ENCODE measurements around the gene GRID1. TPM values are rescaled to one million over a fixed set of nuclear protein-coding genes. Genes with fewer than 3 reads are reported as not detected.

GRID1 gene
- total RNA-seq, 1 experiment from 2014 or later, result not detected

- intact Hi-C loops (cut with micrococcal nuclease; ENCODE audit: unreplicated experiment), result no loop called here
- DNase-seq, result no peak
- TF ChIP-seq, protein P1, sequence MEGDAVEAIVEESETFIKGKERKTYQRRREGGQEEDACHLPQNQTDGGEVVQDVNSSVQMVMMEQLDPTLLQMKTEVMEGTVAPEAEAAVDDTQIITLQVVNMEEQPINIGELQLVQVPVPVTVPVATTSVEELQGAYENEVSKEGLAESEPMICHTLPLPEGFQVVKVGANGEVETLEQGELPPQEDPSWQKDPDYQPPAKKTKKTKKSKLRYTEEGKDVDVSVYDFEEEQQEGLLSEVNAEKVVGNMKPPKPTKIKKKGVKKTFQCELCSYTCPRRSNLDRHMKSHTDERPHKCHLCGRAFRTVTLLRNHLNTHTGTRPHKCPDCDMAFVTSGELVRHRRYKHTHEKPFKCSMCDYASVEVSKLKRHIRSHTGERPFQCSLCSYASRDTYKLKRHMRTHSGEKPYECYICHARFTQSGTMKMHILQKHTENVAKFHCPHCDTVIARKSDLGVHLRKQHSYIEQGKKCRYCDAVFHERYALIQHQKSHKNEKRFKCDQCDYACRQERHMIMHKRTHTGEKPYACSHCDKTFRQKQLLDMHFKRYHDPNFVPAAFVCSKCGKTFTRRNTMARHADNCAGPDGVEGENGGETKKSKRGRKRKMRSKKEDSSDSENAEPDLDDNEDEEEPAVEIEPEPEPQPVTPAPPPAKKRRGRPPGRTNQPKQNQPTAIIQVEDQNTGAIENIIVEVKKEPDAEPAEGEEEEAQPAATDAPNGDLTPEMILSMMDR (IDR thresholded peaks at IDR 0.05; ENCODE audit: unreplicated experiment), result no peak
- Mint-ChIP-seq H3K4me1 (ENCODE audit: low read depth, unreplicated experiment) (peaks cover 16% of the 10 kb centered on the region), H3K27me3 (ENCODE audit: unreplicated experiment) (peaks cover 40% of the 10 kb centered on the region), H3K9me3 (ENCODE audit: low read depth, unreplicated experiment) (no peaks in the 10 kb centered on the region), H3K4me3 (ENCODE audit: low read depth, unreplicated experiment) (no peak overlapping the region), H3K27ac (ENCODE audit: unreplicated experiment) (no peak overlapping the region), H3K36me3 (ENCODE audit: insufficient read depth, unreplicated experiment) (peaks cover 8% of the 10 kb centered on the region)
- no TSS peak for BruUV-seq (replicated peaks)
- CTCF ChIA-PET, result no interaction called here
Observed at GRCh38 chr10:86164174-86164774, 202.3 kb downstream of the GRID1 start.

GRCh38 chr10:86163522-86164173 lies 202.9 kb downstream of the GRID1 start:
- intact Hi-C loops (cut with micrococcal nuclease; ENCODE audit: unreplicated experiment), result no loop called here
- peaks cover 8% of the 10 kb centered on the region for H3K36me3 Mint-ChIP-seq (ENCODE audit: insufficient read depth, unreplicated experiment)
- H3K9me3 Mint-ChIP-seq (ENCODE audit: low read depth, unreplicated experiment), result no peaks in the 10 kb centered on the region
- H3K4me3 Mint-ChIP-seq (ENCODE audit: low read depth, unreplicated experiment), result no peak overlapping the region
- CTCF ChIA-PET, result interaction anchor here (0.7 kb wide), 1 partner anchor 125 kb away, joined by 3 read pairs; no protein-coding TSS in a partner anchor
- no peak for DNase-seq
- BruUV-seq (replicated peaks), result no TSS peak
- TF ChIP-seq, protein P1 (IDR thresholded peaks at IDR 0.05; ENCODE audit: unreplicated experiment), result no peak
- peaks cover 41% of the 10 kb centered on the region for H3K27me3 Mint-ChIP-seq (ENCODE audit: unreplicated experiment)
- H3K27ac Mint-ChIP-seq (ENCODE audit: unreplicated experiment), result no peak overlapping the region
- peaks cover 16% of the 10 kb centered on the region for H3K4me1 Mint-ChIP-seq (ENCODE audit: low read depth, unreplicated experiment)

DNA sequence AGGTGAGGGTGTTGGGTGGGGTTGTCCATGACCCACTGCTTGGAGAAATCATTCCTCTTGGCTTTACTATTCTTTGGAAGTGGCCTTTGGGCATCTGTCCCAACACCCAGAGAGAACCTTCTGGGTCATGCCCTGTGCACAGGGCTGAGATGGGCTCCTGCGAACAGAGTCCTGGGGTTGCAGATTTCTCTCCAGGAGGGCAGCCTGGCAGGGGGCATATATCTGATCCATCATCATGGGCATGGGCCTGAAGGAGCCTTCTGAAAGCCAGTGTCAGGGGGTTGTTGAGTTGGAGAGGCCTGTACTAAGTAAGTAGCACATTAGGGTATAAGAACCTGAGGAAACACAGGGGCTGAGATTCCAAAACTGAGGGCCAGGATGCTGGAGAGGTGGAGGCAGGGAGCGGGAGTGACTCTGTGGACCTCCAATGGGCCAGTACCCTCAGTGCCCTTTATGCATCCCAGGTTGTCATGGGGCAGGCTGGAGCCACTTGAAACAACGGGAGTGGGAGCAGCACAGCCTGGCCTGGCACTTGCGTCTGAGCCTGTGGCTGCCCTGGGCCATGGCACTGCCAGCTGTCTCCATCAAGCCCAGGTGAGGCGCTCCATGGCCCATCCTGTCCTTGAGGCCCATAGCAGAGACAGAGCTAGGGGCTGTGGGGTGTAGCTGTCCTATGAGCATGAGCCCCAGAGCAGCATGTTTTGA lies 203.7 kb downstream of the GRID1 start:
- Mint-ChIP-seq H3K4me1 (ENCODE audit: low read depth, unreplicated experiment) (peaks cover 16% of the 10 kb centered on the region), H3K9me3 (ENCODE audit: low read depth, unreplicated experiment) (no peaks in the 10 kb centered on the region), H3K27ac (ENCODE audit: unreplicated experiment) (no peak overlapping the region), H3K4me3 (ENCODE audit: low read depth, unreplicated experiment) (no peak overlapping the region), H3K36me3 (ENCODE audit: insufficient read depth, unreplicated experiment) (peaks cover 8% of the 10 kb centered on the region), H3K27me3 (ENCODE audit: unreplicated experiment) (peaks cover 41% of the 10 kb centered on the region)
- intact Hi-C loops (cut with micrococcal nuclease; ENCODE audit: unreplicated experiment), result no loop called here
- TF ChIP-seq, protein P1 (IDR thresholded peaks at IDR 0.05; ENCODE audit: unreplicated experiment), result no peak
- CTCF ChIA-PET, result interaction anchor here (0.7 kb wide), 1 partner anchor 124 kb away, joined by 3 read pairs; no protein-coding TSS in a partner anchor
- DNase-seq, result no peak
- no TSS peak for BruUV-seq (replicated peaks)

DNA sequence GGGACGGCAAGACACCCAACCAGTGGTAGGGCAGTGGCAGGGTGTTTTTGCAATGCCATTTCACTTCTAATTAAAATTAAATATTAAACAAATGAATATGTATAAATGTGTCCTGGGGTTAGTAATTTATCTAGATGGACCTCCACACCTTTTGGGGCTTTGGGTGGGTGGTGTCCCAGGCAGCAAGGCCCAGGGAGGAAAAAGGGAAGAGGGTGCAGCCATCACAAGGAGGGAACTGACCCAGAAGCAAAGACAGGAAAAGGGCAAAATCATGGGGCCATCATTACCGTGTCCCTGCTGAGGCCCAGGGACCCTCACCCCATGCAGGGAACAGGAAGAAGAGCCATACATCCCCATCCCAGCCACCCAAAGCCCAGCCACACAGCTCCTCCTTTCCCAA lies 204.6 kb downstream of the GRID1 start:
- BruUV-seq (replicated peaks), result no TSS peak
- no peak for DNase-seq
- no peaks in the 10 kb centered on the region for H3K9me3 Mint-ChIP-seq (ENCODE audit: low read depth, unreplicated experiment)
- CTCF ChIA-PET, result no interaction called here
- intact Hi-C loops (cut with micrococcal nuclease; ENCODE audit: unreplicated experiment), result no loop called here
- H3K36me3 Mint-ChIP-seq (ENCODE audit: insufficient read depth, unreplicated experiment), result peaks cover 8% of the 10 kb centered on the region
- peaks cover 16% of the 10 kb centered on the region for H3K4me1 Mint-ChIP-seq (ENCODE audit: low read depth, unreplicated experiment)
- no peak overlapping the region for H3K27ac Mint-ChIP-seq (ENCODE audit: unreplicated experiment)
- H3K4me3 Mint-ChIP-seq (ENCODE audit: low read depth, unreplicated experiment), result no peak overlapping the region
- peaks cover 46% of the 10 kb centered on the region for H3K27me3 Mint-ChIP-seq (ENCODE audit: unreplicated experiment)
- TF ChIP-seq, protein P1 (IDR thresholded peaks at IDR 0.05; ENCODE audit: unreplicated experiment), result no peak
